ENCODE measurements around the gene DDX18.

DNA sequence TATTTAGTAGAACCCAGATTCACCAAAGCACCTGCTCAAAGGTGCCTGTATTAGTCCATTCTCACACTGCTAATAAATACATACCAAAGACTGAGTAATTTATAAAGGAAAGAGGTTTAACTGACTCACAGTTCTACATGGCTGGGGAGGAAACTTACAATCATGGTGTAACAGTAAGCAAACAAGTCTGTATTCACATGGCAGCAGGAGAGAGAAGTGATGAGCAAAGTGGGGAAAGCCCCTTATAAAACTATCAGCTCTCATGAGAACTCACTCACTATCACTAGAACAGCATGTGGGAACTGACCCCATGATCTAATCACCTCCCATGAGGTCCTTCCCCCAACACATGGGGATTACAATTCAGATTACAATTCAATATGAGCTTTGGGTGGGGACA lies 28.0 kb upstream of the DDX18 start:
- TF ChIP-seq, protein P1, sequence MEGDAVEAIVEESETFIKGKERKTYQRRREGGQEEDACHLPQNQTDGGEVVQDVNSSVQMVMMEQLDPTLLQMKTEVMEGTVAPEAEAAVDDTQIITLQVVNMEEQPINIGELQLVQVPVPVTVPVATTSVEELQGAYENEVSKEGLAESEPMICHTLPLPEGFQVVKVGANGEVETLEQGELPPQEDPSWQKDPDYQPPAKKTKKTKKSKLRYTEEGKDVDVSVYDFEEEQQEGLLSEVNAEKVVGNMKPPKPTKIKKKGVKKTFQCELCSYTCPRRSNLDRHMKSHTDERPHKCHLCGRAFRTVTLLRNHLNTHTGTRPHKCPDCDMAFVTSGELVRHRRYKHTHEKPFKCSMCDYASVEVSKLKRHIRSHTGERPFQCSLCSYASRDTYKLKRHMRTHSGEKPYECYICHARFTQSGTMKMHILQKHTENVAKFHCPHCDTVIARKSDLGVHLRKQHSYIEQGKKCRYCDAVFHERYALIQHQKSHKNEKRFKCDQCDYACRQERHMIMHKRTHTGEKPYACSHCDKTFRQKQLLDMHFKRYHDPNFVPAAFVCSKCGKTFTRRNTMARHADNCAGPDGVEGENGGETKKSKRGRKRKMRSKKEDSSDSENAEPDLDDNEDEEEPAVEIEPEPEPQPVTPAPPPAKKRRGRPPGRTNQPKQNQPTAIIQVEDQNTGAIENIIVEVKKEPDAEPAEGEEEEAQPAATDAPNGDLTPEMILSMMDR (IDR thresholded peaks at IDR 0.05) = no peak
- no peak for TF ChIP-seq POLR2A (IDR thresholded peaks at IDR 0.05)
